ENCODE data around the gene ZSCAN12. TPM values are rescaled to one million over a fixed set of nuclear protein-coding genes. Genes with fewer than 3 reads are reported as not detected.
"Not testable (repeated sequence)": the region's sequence is repeated elsewhere in the genome, so short reads cannot be mapped to it uniquely, and the experiment has no call there.

The ZSCAN12 gene
- total RNA-seq, result 10 to 100 TPM in 6 of 8 experiments, 1 to 10 TPM in 2; 6.1 to 13.1 (median 10.9) TPM

- Histone ChIP-seq H3K27ac (peak within 1 kb of the TSS; percentile 82 to 87), H3K4me3 (peak within 1 kb of the TSS; percentile 48 to 90 (median 64)), H3K4me1 (replicated peaks in 1 of 2) (peaks cover 12 to 18% of the 10 kb centered on the region in 2 donors)
- peak; percentile 93 to 98 (median 96) for ATAC-seq (replicated peaks in 6 of 8)
- in situ Hi-C loops (cut with MboI; ENCODE audit: low pct_unique_long_range_greater_than_20kb in 2 of 9, low sequenced_read_pairs in 9 of 9, unreplicated experiment in 9 of 9), result no loop called here
- WGBS, 10 experiments, result 0 to 17% (median 3%) methylated on average over 4 to 29 of the region's 49 CpGs; no CpG with 5 or more reads in 2 of the 10 experiments
Measured at GRCh38 chr6:28399350-28400121, at the start of gene ZSCAN12. Gene ZSCAN12, minus strand, starts transcription at chr6:28399747. Its CDS starts 1,342 bp downstream, at chr6:28398405.

- in situ Hi-C loops (cut with MboI; ENCODE audit: low pct_unique_long_range_greater_than_20kb in 2 of 9, low sequenced_read_pairs in 9 of 9, unreplicated experiment in 9 of 9), result no loop called here
- Histone ChIP-seq H3K27ac (no peak overlapping the region), H3K4me1 (replicated peaks in 1 of 2) (no peaks in the 10 kb centered on the region), H3K4me3 (no peak overlapping the region)
- WGBS, 10 experiments, result 30 to 100% (median 100%) methylated on average over 1 of the region's 1 CpG; no CpG with 5 or more reads in 2 of the 10 experiments
- ATAC-seq (replicated peaks in 6 of 8), result no peak
Measured at GRCh38 chr6:28449056-28449455, 49.5 kb upstream of the ZSCAN12 start.

- peak overlapping the region; percentile 36 to 60 (median 39) for H3K4me3 ChIP-seq
- in situ Hi-C loops (cut with MboI; ENCODE audit: low pct_unique_long_range_greater_than_20kb in 2 of 9, low sequenced_read_pairs in 9 of 9, unreplicated experiment in 9 of 9); H3K27ac ChIP-seq; ATAC-seq (replicated peaks in 6 of 8); H3K4me1 ChIP-seq (replicated peaks in 1 of 2): not testable (repeated sequence)
Measured at GRCh38 chr6:28447512-28447906, 48.0 kb upstream of the ZSCAN12 start.

- H3K4me1 ChIP-seq (replicated peaks in 1 of 2), result peaks cover 3 to 5% of the 10 kb centered on the region in 2 donors
- ATAC-seq (replicated peaks in 6 of 8), result peak; percentile 9 to 60 (median 28)
- in situ Hi-C loops (cut with MboI; ENCODE audit: low pct_unique_long_range_greater_than_20kb in 2 of 9, low sequenced_read_pairs in 9 of 9, unreplicated experiment in 9 of 9), result no loop called here
- H3K4me3 ChIP-seq, result peak overlapping the region; percentile 36 to 60 (median 39)
- H3K27ac ChIP-seq, result no peak overlapping the region
- 0 to 40% (median 14%) methylated on average over 1 to 14 of the region's 36 CpGs; no CpG with 5 or more reads in 1 of the 10 experiments for WGBS, 10 experiments
Measured at GRCh38 chr6:28446818-28447511, 47.4 kb upstream of the ZSCAN12 start.

GRCh38 chr6:28444759-28445158, 45.2 kb upstream of the ZSCAN12 start:
- H3K4me3 ChIP-seq; ATAC-seq (replicated peaks in 6 of 8); H3K4me1 ChIP-seq (replicated peaks in 1 of 2); in situ Hi-C loops (cut with MboI; ENCODE audit: low pct_unique_long_range_greater_than_20kb in 2 of 9, low sequenced_read_pairs in 9 of 9, unreplicated experiment in 9 of 9); H3K27ac ChIP-seq: not testable (repeated sequence)
- 0 to 100% (median 93%) methylated on average over 1 to 3 of the region's 3 CpGs; no CpG with 5 or more reads in 4 of the 10 experiments for WGBS, 10 experiments

GRCh38 chr6:28443112-28443773, 43.7 kb upstream of the ZSCAN12 start, which contains the start of gene ZSCAN23:
Gene ZSCAN23, minus strand, starts transcription at chr6:28443491. Its CDS starts 7,225 bp downstream, at chr6:28436266.
- peak within 1 kb of the TSS; percentile 50 to 93 (median 86) for H3K4me3 ChIP-seq
- peaks cover 3 to 5% of the 10 kb centered on the region in 2 donors for H3K4me1 ChIP-seq (replicated peaks in 1 of 2)
- ATAC-seq (replicated peaks in 6 of 8), result peak; percentile 95 to 99 (median 98)
- WGBS, 10 experiments, result 0 to 8% (median 1%) methylated on average over 4 to 22 of the region's 32 CpGs; no CpG with 5 or more reads in 2 of the 10 experiments
- peak within 1 kb of the TSS; percentile 70 to 79 for H3K27ac ChIP-seq
- in situ Hi-C loops (cut with MboI; ENCODE audit: low pct_unique_long_range_greater_than_20kb in 2 of 9, low sequenced_read_pairs in 9 of 9, unreplicated experiment in 9 of 9), result no loop called here

- Histone ChIP-seq H3K4me3 (peak overlapping the region; percentile 50 to 93 (median 86)), H3K4me1 (replicated peaks in 1 of 2) (peaks cover 3 to 5% of the 10 kb centered on the region in 2 donors), H3K27ac (no peak overlapping the region)
- ATAC-seq (replicated peaks in 6 of 8), result peak in 2 of 8 experiments; percentile 5 to 18
- in situ Hi-C loops (cut with MboI; ENCODE audit: low pct_unique_long_range_greater_than_20kb in 2 of 9, low sequenced_read_pairs in 9 of 9, unreplicated experiment in 9 of 9), result no loop called here
- 24 to 66% (median 47%) methylated on average over 2 to 7 of the region's 7 CpGs for WGBS, 10 experiments
Measured at GRCh38 chr6:28442586-28442985, 43.0 kb upstream of the ZSCAN12 start.

GRCh38 chr6:28436404-28436803, 36.9 kb upstream of the ZSCAN12 start:
- in situ Hi-C loops (cut with MboI; ENCODE audit: low pct_unique_long_range_greater_than_20kb in 2 of 9, low sequenced_read_pairs in 9 of 9, unreplicated experiment in 9 of 9), result no loop called here
- no peaks in the 10 kb centered on the region for H3K4me1 ChIP-seq (replicated peaks in 1 of 2)
- H3K4me3 ChIP-seq, result no peak overlapping the region
- WGBS, 10 experiments, result 67 to 100% (median 76%) methylated on average over 1 to 3 of the region's 3 CpGs; no CpG with 5 or more reads in 1 of the 10 experiments
- no peak for ATAC-seq (replicated peaks in 6 of 8)
- H3K27ac ChIP-seq, result no peak overlapping the region

- Histone ChIP-seq H3K4me1 (replicated peaks in 1 of 2) (no peaks in the 10 kb centered on the region), H3K27ac (no peak overlapping the region), H3K4me3 (no peak overlapping the region)
- no peak for ATAC-seq (replicated peaks in 6 of 8)
- in situ Hi-C loops (cut with MboI; ENCODE audit: low pct_unique_long_range_greater_than_20kb in 2 of 9, low sequenced_read_pairs in 9 of 9, unreplicated experiment in 9 of 9), result no loop called here
Measured at GRCh38 chr6:28433119-28433518, 33.6 kb upstream of the ZSCAN12 start.

GRCh38 chr6:28429781-28430180, 30.2 kb upstream of the ZSCAN12 start:
- no peak for ATAC-seq (replicated peaks in 6 of 8)
- in situ Hi-C loops (cut with MboI; ENCODE audit: low pct_unique_long_range_greater_than_20kb in 2 of 9, low sequenced_read_pairs in 9 of 9, unreplicated experiment in 9 of 9), result no loop called here

GRCh38 chr6:28425944-28426541, 26.5 kb upstream of the ZSCAN12 start:
- WGBS, 10 experiments, result 60 to 100% (median 100%) methylated on average over 1 to 4 of the region's 4 CpGs; no CpG with 5 or more reads in 1 of the 10 experiments
- Histone ChIP-seq H3K4me3 (no peak overlapping the region), H3K27ac (no peak overlapping the region), H3K4me1 (replicated peaks in 1 of 2) (no peaks in the 10 kb centered on the region)
- no peak for ATAC-seq (replicated peaks in 6 of 8)
- in situ Hi-C loops (cut with MboI; ENCODE audit: low pct_unique_long_range_greater_than_20kb in 2 of 9, low sequenced_read_pairs in 9 of 9, unreplicated experiment in 9 of 9), result no loop called here

More at GRCh38 chr6:28429781-28430180, 30.2 kb upstream of the ZSCAN12 start:
- 84 to 100% (median 96%) methylated on average over 2 to 9 of the region's 16 CpGs; no CpG with 5 or more reads in 3 of the 10 experiments for WGBS, 10 experiments
- Histone ChIP-seq H3K4me1 (replicated peaks in 1 of 2) (no peaks in the 10 kb centered on the region), H3K4me3 (no peak overlapping the region), H3K27ac (no peak overlapping the region)

- in situ Hi-C loops (cut with MboI; ENCODE audit: low pct_unique_long_range_greater_than_20kb in 2 of 9, low sequenced_read_pairs in 9 of 9, unreplicated experiment in 9 of 9), result no loop called here
- no peak overlapping the region for H3K27ac ChIP-seq
- ATAC-seq (replicated peaks in 6 of 8), result no peak
- H3K4me3 ChIP-seq, result no peak overlapping the region
- no peaks in the 10 kb centered on the region for H3K4me1 ChIP-seq (replicated peaks in 1 of 2)
Measured at GRCh38 chr6:28424163-28424562, 24.6 kb upstream of the ZSCAN12 start.

Measured in motor neuron (in vitro differentiated cells).